GM20431 (cell line): Measurements from ENCODE around the gene DNAH17.

Source experiments
- in situ Hi-C: fragments of 300-500 bp; cut with MseI, MboI; formaldehyde crosslinking; loops from one replicate; pipeline ENCODE4 v1.15.0; 2020; ENCODE audit warnings: low sequenced_read_pairs; ENCODE audit not compliant: unreplicated experiment

The DNAH17 gene

DNA sequence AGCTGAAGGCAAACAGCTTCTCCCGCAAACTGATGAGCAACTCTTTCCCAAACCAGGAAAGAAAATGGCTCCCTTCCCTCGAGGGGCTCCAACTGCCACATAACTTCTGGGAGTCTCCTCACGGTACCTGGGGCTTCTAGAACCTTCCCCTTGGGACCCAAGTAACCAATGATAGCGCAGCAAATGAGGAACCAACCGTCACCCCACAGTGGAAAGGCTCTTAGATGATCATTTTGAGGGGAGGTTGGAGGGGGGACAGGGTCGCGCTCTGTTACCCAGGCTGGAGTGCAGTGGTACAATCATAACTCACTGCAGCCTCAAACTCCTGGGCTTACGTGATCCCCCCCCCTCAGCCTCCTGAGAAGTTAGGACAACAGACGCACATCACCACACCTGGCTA is at the start of gene DNAH17:
Gene DNAH17 (minus strand): TSS at position 101 of the 400 bp plus-strand sequence. CDS start 2,339 bp downstream, outside the sequence.
- in situ Hi-C loops, result no loop called here

DNA sequence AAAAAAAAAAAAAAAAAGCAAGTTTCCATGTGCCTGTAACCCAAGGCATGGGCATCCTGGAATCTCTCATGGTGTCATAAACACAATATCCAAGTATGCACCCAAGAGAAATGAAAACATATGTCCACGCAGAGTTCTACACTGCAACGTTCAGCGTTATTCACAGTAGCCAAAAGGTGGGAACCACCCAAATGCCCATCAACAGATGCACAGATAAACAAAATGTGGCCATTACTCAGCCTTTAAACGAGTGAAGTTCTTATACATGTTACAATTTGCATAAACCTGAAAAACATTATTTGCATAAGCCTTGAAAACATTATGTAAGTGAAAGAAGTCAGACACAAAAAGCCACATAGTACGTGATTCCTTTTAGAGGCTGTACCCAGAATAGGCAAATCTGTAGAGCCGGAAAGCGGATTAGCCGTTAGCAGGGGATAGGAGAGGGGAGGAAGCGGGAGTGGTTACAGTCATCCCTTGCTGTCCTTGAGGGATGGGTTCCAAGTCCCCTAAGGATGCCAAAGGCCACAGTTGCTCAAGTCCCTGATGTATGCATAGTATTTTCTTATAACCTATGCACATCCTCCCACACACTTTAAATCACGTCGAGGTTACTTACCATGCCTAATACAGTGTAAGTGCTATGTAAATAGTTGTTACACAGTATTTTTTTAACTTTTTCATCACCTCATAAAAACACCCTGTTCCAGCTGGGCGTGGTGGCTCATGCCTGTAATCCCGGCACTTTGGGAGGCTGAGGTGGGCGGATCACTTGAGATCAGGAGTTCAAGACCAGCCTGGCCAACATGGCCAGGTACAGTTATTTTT is 47.3 kb upstream of the DNAH17 start:
- in situ Hi-C loops, result no loop called here

- in situ Hi-C loops, result no loop called here
Measured at GRCh38 chr17:78623541-78623940, 46.3 kb upstream of the DNAH17 start.

GRCh38 chr17:78622491-78623265 is 45.5 kb upstream of the DNAH17 start:
- in situ Hi-C loops, result no loop called here

GRCh38 chr17:78621720-78622490 is 44.7 kb upstream of the DNAH17 start:
- in situ Hi-C loops, result no loop called here

DNA sequence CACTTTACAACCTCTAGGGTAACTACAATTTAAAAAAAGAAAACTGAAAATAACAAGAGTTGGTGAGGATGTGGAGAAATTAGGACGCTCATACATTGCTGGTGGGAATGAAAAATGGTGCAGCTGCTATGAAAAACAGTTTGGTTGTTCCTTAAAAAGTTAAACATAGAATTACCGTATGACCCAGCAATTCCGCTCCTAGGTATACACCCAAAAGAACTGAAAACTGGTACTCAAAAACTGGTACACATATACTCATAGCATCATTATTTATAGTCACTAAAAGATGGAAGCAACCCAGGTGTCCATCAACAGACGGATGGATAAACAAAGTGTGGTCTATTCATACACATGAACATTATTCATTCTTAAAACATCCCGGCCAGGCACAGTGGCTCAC is 42.9 kb upstream of the DNAH17 start:
- in situ Hi-C loops, result no loop called here

DNA sequence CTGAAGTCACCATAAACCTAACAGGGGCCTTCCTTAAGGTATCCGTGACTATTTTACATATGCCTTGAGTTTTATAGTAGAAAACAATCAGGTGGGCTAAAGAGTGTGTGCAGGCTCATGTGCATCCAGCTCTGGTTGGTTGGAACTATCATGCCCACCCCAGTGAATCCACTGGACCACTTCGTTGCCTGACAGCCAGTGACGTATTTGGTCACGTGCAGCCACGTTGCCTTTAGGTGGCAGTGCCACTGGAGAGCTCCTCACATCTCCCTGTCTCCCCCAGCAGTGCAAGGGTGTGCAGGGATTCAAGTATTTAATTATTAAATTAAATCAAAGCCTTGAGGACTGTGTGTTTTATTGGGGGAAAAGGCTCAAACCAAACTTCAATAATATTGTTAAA is 42.1 kb upstream of the DNAH17 start:
- in situ Hi-C loops, result no loop called here

GRCh38 chr17:78618264-78619066 is 41.3 kb upstream of the DNAH17 start:
- in situ Hi-C loops, result no loop called here

DNA sequence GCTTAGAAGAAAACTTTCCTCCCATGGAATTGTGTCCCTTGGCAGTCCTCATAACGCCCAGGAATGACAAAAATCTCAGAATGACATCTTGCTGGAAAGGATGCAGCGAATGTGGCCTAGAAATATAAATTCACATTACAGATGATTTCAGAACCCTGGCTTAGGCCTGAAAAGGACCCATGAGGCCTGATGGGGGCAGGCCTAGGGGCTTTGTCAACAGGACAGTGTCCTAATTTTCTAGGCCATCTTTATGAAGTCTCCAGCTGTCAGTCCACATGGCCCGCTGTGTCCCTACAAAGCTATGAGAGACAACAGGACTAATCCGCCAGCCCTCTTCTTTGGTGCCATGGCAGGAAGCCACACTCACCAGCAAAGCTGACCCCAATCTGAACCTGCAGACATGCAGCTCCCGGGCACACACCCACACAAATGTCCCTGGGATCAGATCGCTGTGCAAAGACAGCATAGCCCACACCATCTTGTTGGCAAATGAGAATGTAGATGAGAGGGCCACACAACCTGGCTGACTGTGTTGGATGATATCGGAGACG is 40.4 kb upstream of the DNAH17 start:
- in situ Hi-C loops, result no loop called here

- in situ Hi-C loops, result no loop called here
Measured at GRCh38 chr17:78616946-78617345, 39.8 kb upstream of the DNAH17 start.

DNA sequence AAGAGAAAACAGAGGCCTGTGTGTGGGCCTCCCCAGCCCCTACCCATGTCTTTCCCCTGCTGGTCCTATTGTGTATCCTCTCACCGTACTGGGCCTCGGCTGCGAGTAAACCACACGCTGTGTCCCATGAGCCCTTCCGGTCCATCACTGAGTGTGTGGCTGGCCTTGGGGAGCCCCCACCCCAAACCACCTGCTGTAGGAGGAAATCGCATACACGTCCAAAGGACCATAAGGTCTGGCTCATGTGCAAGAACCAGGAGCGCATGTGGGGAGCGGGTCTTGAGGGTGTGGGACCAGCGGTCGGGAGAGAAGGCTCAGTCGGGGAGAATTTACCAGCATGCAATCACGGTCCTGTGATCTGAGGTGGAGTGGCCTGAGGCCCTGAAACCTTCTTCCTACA is 38.4 kb upstream of the DNAH17 start:
- in situ Hi-C loops, result no loop called here

GRCh38 chr17:78613416-78613815 is 36.2 kb upstream of the DNAH17 start:
- in situ Hi-C loops, result no loop called here

DNA sequence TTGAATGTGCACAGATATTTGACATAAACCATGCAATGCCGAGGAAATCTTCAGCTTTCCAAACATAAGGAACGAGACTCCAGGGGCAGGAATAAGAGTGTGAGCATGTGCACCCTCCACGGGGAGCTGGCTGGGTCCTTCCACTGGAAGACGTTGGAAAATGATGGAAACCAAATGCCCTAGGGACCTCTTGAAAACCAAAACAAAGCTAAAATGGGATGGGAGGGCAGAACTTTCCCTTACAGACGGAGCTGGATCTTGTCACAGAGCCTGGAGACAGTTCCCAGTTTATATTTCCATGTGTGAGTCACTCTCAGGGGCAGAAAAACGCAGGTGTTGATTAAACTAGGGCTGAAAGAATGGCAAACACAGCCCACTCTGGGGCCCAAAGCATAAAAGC is 34.4 kb upstream of the DNAH17 start:
- in situ Hi-C loops, result no loop called here

- in situ Hi-C loops, result no loop called here
Measured at GRCh38 chr17:78610951-78611511, 33.8 kb upstream of the DNAH17 start.

GRCh38 chr17:78609191-78609641 is 32.0 kb upstream of the DNAH17 start:
- in situ Hi-C loops, result no loop called here

- in situ Hi-C loops, result no loop called here
Measured at GRCh38 chr17:78608804-78609186, 31.6 kb upstream of the DNAH17 start.

DNA sequence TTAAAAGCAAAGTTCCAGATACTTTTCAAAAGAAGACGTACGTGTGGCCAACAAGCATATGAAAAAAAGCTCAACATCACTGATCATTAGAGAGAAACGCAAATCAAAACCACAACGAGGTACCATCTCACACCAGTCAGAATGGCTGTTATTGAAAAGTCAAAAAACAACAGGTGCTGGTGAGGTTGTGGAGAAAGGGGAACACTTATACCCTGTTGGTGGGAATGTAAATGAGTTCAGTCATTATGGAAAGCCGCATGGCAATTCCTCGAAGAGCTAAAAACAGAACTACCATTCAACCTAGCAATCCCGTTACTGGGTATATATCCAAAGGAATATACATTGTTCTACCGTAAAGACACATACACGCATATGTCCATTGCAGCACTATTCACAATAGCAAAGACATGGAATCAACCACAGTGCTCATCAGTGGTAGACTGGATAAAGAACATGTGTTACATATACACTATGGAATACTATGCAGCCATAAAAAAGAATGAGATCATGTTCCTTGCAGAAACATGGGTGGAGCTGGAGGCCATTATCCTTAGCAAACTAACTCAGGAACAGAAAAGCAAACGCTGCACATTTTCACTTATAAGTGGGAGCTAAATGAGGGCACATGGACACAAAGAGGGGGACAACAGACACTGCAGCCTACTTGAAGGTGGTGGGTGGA is 31.1 kb upstream of the DNAH17 start:
- in situ Hi-C loops, result no loop called here

DNA sequence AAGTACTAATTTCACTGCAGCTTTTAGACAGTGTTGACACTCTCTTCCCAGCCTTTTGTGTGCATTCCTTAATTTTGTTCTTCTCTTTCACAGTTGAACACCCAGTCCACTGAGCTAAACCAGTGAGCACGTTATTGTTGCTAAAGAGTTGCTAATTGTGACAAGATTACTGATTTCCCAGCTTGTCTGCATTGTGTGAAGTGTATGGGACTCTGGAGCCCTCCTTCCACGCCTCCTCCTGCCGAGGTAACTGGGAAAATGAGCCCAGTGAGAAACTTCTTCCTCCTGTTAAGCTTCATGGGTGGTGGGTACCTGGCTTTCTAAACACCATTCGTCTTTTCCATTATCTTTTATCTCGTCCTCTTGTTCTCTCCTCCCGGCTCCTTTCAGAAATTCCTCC is 29.8 kb upstream of the DNAH17 start:
- in situ Hi-C loops, result no loop called here

- in situ Hi-C loops, result no loop called here
Measured at GRCh38 chr17:78605886-78606285, 28.7 kb upstream of the DNAH17 start.
